ENCODE measurements around the gene PDLIM4. TPM values are rescaled to one million over a fixed set of nuclear protein-coding genes. Genes with fewer than 3 reads are reported as not detected.

PDLIM4 gene
- polyA plus RNA-seq, 4 donors = 13.1 to 19.5 (median 14.8) TPM

DNA sequence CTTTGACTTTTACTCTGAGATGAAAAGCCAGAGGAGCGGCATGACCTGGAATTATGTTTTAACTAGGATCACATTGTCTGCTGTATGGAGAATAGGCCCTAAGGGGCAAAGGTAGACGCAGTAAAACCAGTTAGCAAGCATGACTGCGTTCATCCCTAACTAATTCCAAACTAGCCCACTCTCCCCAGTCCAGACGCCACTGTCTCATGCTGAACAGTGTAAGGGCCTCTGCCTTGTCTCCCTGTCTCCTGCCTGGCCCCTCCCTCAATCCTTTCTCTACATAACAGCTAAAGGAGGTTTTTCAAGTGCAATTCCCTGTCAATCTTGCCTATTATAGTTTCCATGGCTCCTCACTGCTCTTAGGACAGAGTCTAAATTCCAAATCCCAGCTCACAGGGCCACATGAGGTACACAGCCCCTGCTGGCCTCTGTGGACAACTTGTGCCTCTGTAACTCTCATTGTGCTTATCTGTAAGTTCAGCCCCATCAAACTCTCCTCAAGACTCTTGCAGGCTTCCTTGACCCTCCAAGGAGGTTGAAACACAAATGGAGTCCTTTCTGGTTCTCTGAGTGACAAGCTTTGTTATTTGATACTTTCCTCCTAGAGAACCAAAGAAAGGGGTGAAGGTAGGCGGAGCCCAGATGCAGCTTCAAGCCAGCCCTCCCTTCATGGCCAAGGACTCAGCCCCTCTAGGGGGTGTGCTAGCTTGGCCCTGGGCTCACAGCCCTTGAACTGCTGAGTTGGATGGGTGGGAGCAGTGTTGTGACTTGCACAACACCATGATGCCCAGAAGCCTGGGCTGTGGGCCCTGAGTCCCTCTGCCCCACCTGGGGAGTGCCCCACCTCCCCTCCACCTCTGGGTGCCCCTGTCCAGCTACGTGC lies 20.7 kb downstream of the PDLIM4 start:
- DNase-seq (ENCODE audit: low read depth in 4 of 4, low spot score in 3 of 4) = no peak

DNA sequence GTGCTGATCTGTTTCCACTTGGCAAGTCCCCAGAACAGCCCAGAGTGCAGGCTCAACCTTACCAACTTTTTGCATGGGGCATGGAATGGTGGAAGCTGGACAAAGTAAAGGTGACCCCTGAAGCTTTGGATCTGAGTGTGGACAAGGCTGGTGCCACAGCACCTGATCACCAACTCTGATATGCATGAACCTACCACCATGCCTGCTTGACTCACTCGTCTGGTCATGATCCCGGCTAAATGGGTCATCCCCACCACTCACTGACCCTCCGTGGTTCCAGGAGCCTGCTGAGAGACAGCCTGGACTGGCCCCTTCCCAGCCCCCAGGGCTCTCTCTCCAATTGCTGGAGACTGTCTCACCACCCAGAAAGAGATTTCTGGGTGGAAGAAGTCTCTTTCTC lies 22.3 kb downstream of the PDLIM4 start:
- no peak for DNase-seq (ENCODE audit: low read depth in 4 of 4, low spot score in 3 of 4)

DNA sequence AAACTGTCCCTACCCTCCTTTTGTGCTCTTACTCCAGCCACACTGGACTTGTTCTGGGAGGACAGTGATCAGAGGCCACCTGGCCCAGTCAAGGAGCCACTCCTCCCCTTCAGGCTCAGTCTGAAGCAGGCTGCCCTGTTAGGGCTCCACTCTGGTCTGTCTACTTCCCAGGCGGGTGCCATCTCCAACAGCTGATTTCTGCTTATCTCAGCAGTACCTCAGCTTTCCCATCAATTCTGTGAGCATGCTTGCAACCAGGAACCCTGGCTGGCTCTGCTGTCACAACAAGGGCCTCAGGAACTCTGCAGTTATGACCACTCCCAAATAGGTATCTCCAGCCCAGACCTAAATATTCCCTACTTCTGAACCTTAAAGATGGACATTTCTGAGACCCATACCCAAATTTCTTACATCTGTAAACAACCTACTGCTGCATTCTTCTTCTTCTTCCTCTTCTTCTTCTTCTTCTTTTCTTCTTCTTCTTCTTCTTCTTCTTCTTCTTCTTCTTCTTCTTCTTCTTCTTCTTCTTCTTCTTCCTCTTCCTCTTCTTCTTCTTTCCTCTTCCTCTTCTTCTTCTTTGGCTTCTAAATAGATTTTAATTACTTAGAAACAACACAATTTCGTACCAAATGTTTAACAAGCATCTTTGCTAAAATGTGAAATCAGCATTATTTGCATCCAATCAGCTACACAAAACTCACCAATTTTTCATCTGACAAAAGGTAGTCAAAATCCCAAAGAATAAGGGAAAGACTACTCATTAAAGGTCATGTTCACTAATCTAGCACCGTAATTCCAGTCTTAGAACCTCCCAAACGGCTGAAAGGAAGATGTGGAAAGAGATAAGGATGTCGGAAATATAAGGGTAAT lies 23.1 kb downstream of the PDLIM4 start:
- DNase-seq (ENCODE audit: low read depth in 4 of 4, low spot score in 3 of 4) = no peak

- no peak for DNase-seq (ENCODE audit: low read depth in 4 of 4, low spot score in 3 of 4)
Observed at GRCh38 chr5:132281856-132282614, 24.5 kb downstream of the PDLIM4 start.

DNA sequence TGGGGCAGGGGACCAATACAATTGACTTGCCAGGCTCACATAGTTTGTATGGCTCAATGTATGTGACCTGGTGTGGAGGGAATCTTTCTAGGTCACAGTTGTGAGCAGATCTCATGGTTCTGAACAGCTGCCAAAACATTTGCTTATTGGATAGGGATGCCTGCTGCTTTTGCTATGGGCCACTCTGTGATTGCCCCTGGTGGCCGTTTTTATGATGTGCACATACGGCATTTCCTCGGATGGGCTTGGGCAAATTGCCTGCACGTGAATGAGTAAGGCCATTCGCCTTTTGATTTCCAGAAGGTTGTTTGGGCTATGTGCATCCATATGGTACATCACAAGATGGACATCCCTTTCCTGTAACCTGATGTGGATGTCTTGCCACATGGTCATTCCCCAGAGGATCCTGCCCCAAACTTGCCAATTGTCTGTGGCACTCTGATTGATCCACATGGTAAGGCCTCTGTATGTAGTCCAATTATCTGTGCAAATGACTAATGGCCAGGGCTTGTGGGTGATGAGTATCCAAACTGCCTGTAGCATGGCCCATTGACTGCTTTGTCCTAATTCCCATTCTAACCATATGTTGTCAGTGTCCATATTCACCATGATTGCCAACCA lies 26.0 kb downstream of the PDLIM4 start:
- no peak for DNase-seq (ENCODE audit: low read depth in 4 of 4, low spot score in 3 of 4)

GRCh38 chr5:132289097-132289496 lies 31.6 kb downstream of the PDLIM4 start:
- DNase-seq (ENCODE audit: low read depth in 4 of 4, low spot score in 3 of 4) = no peak

GRCh38 chr5:132291026-132291425 lies 33.5 kb downstream of the PDLIM4 start:
- DNase-seq (ENCODE audit: low read depth in 4 of 4, low spot score in 3 of 4) = no peak

- peak; percentile 77 to 84 (median 82) for DNase-seq (ENCODE audit: low read depth in 4 of 4, low spot score in 3 of 4)
Observed at GRCh38 chr5:132293066-132293991, 35.8 kb downstream of the PDLIM4 start.

DNA sequence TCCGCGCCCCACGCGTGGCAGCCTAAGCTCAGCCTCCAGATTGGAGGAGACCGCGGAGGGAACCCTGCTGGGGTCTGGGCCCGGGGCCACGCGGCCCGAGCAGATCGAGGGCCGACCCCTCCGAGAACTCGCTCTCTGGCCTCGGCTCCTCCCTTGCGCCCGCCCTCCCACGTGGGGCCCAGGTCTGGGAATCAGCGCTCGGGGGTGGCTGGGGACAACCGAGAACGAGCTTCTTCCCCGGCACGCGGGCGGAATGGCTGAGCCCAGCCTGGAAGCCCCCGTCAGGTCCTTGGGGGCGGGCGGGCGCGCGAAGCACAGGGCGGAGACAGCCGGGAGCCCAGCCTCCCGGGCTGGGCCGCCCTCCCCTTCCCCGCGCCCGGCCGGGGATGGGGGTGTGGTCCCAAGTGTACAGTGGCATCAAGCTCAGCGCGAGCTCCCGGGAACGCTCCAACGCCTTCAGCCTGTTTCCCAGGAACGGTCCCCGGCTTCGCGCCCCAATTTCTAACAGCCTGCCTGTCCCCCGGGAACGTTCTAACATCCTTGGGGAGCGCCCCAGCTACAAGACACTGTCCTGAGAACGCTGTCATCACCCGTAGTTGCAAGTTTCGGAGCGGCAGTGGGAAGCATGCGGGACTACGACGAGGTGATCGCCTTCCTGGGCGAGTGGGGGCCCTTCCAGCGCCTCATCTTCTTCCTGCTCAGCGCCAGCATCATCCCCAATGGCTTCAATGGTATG lies 36.7 kb downstream of the PDLIM4 start, which contains the start of gene SLC22A4:
Gene SLC22A4, plus strand, starts transcription at position 403 of the 736 bp plus-strand sequence. Its CDS starts 223 bp downstream, at position 626.
- DNase-seq (ENCODE audit: low read depth in 4 of 4, low spot score in 3 of 4) = peak; percentile 80 to 91 (median 85)

DNA sequence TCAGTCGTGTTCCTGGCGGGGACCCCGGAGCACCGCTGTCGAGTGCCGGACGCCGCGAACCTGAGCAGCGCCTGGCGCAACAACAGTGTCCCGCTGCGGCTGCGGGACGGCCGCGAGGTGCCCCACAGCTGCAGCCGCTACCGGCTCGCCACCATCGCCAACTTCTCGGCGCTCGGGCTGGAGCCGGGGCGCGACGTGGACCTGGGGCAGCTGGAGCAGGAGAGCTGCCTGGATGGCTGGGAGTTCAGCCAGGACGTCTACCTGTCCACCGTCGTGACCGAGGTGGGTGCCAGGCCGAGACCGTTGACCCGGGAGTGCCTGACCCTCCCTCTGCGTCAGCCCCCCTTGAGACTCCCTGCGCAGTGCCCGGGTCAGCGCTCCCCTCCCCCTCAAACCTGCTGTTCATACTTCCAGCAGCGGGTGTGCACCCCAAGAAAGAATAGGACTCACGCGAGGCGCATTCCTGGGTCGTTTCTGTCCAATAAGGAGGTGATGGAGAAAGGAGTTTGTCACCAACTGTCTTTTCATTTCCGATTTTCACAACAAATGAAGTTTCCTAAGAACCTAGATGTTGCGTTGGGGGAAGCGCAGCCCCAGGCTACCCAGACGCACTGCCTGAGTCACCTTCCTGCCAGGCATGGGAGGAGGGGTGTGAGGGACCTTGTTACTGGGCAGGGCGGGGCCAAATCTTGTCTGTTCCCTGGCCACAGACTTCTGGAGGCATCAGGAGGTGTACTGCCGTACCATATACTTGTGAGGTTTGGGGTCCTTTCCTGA lies 37.4 kb downstream of the PDLIM4 start:
- DNase-seq (ENCODE audit: low read depth in 4 of 4, low spot score in 3 of 4) = no peak

GRCh38 chr5:132295505-132296411 lies 38.3 kb downstream of the PDLIM4 start:
- DNase-seq (ENCODE audit: low read depth in 4 of 4, low spot score in 3 of 4) = no peak

DNA sequence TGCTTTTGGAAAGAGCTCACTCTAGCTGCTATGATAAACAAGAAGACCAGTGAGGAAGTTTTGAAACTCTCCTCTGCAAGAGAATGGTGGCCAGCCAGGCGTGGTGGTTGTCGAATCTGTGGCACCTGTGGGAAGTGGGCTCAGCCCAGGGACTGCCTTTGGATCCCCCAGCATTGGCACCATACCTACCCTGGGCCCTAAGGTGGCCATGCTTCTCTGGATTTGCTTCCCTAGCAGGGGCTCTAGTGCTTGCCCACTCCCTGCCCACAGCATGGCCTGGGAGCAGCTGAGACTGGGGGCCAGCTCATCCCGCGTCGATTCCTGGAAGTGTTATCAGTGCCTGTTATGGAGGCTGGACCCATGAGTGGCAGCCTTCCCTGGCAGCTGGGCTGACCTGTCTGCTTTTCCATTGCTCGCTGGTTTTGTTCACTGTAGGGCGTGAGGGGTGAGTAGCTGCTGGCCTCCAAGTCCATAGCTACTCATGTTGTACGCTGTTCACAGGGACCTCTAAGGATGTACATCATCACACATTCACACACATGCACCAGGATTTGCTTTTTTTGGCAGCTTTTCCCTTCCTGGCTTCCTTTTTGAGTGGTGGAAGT lies 39.0 kb downstream of the PDLIM4 start:
- no peak for DNase-seq (ENCODE audit: low read depth in 4 of 4, low spot score in 3 of 4)

DNA sequence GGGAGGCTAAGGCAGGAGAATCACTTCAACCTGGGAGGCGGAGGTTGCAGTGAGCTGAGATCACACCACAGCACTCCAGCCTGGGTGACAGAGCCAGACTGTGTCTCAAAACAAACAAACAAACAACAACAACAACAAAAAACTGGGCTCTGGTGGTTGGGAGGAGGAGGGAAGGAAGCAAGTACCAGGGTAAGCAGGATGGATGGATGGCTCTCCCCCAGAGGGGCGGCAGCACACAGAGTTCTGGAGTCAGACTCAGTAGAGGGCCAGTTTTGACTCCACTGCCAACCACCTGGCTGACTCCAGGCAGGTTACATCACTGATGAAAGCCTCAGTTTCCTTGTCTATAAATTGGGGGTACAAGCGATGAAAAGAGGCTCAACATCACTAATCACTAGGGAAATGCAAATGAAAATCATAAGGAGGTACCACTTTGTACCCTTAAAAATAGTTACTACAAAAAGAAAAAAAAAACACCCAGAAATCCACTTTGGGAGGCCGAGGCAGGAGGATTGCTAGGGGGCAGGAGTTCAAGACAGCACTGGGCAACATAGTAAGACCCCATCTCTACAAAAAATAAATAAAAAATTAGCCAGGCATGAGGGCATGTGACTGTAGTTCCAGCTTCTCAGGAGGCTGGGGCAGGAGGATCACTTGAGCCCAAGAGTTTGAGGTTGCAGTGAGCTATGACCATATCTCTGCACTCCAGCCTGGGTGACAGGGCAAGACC lies 39.9 kb downstream of the PDLIM4 start:
- no peak for DNase-seq (ENCODE audit: low read depth in 4 of 4, low spot score in 3 of 4)

DNA sequence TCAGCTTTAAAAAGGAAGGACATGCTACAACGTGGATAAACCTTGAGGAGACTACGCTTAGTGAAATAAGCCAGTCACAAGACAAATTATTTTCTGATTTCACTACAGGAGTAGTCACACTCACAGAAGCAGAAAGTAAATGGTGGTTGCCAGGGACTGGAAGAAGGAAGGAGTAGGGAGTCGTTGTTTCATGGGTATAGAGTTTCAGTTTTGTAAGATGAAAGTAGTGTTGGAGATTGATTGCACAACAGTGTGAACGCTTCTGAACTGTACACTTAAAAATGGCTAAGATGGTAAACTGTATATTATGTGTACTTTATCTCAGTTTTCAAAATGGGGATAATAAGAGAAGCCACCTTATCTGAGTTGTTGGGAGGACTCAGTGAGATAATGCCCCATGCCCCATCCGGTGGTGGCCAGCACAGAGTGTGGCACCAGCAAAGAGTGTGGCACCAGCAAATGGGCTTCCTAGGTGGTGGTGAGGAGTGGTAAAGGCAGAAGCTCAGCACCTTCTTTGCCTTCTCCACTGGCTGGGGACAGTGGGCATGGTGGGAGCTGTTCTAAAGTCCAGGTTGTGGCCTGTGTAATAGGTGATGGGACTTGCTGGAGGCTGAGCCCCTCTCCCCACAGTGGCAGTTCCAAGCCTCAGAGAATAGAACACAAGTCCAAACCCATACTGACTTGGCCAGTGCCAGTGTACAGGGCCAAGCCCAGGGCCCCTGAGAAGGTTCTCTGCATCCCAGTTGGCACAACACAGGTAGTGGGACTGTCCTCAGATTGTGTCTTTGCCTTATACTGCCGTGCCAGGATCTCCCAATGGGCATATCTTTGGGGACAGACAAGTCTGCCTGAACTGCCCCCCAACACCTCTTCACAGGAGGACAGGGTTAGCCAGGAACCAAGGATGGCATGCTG lies 41.1 kb downstream of the PDLIM4 start:
- no peak for DNase-seq (ENCODE audit: low read depth in 4 of 4, low spot score in 3 of 4)

DNA sequence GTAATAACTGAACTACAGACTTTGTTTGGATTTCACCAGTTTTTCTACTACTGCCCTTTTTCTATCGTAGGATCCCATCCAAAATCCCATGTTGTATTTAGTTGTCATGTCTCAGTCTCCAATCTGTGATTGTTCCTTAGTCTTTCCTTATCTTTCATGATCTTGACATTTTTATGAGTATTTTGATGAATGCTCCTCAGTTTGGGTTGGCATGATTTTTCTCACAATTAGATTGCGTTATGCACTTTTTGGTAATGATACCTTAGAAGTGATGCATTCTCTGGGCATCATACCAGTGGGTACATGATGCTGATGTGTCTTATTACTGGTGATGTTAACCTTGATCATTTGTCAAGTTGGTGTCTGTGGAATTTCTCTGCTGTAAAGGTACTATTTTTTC lies 42.4 kb downstream of the PDLIM4 start:
- DNase-seq (ENCODE audit: low read depth in 4 of 4, low spot score in 3 of 4) = no peak

All from right renal pelvis (tissue), 4 donors.